Nephron (organoid): ENCODE results near the gene PTPRCAP.

Experiments
- H3K27ac Mint-ChIP-seq, 3 experiments: 2 replicates each; pipeline ENCODE4 v1.8.0; 2020; ENCODE audit warnings: mixed read lengths in 3 of 3, mild to moderate bottlenecking in 2 of 3, moderate library complexity in 1 of 3
- H3K27me3 Mint-ChIP-seq: 2 replicates; pipeline ENCODE4 v1.8.0; 2021; ENCODE audit warnings: low read depth, mild to moderate bottlenecking, moderate library complexity, mixed read lengths
- H3K36me3 Mint-ChIP-seq: 2 replicates; pipeline ENCODE4 v1.8.0; 2020; ENCODE audit warnings: low read depth, mixed read lengths
- H3K4me1 Mint-ChIP-seq: 2 replicates; pipeline ENCODE4 v1.8.0; 2020; ENCODE audit warnings: mixed read lengths
- H3K4me3 Mint-ChIP-seq, 3 experiments: 2 replicates each; pipeline ENCODE4 v1.8.0; 2020; ENCODE audit warnings: mild to moderate bottlenecking in 3 of 3, mixed read lengths in 3 of 3, moderate library complexity in 2 of 3
- H3K9me3 Mint-ChIP-seq: 2 replicates; pipeline ENCODE4 v1.8.0; 2020; ENCODE audit warnings: mixed read lengths
- CTCF ChIP-seq, 3 experiments: fragments of 200-600 bp; sonication (generic); IDR thresholded peaks; one replicate each; pipeline ENCODE4 v1.5.0; 2021; ENCODE audit warnings: antibody characterized with exemption in 3 of 3; ENCODE audit not compliant: unreplicated experiment in 3 of 3

The PTPRCAP gene

GRCh38 chr11:67400942-67401494 lies 36.5 kb downstream of the PTPRCAP start:
- Mint-ChIP-seq H3K36me3 (peaks cover 14% of the 10 kb centered on the region), H3K27me3 (no peaks in the 10 kb centered on the region), H3K4me3 (peak overlapping the region; percentile 84 to 94 (median 91)), H3K9me3 (no peaks in the 10 kb centered on the region), H3K27ac (peak overlapping the region; percentile 74 to 85 (median 81)), H3K4me1 (peaks cover 18% of the 10 kb centered on the region)
- TF ChIP-seq CTCF (IDR thresholded peaks at IDR 0.05; ENCODE audit: unreplicated experiment in 3 of 3) = no peak

GRCh38 chr11:67400251-67400941 lies 37.1 kb downstream of the PTPRCAP start:
- Mint-ChIP-seq H3K9me3 (no peaks in the 10 kb centered on the region), H3K27ac (peak overlapping the region; percentile 74 to 85 (median 81)), H3K27me3 (no peaks in the 10 kb centered on the region), H3K4me3 (peak overlapping the region; percentile 84 to 94 (median 91)), H3K4me1 (peaks cover 18% of the 10 kb centered on the region), H3K36me3 (peaks cover 14% of the 10 kb centered on the region)
- no peak for TF ChIP-seq CTCF (IDR thresholded peaks at IDR 0.05; ENCODE audit: unreplicated experiment in 3 of 3)

GRCh38 chr11:67398661-67399563 lies 38.6 kb downstream of the PTPRCAP start:
- Mint-ChIP-seq H3K27ac (no peak overlapping the region), H3K9me3 (no peaks in the 10 kb centered on the region), H3K27me3 (no peaks in the 10 kb centered on the region), H3K4me3 (peak overlapping the region; percentile 51 to 91 (median 66)), H3K4me1 (peaks cover 14% of the 10 kb centered on the region), H3K36me3 (peaks cover 14% of the 10 kb centered on the region)
- no peak for TF ChIP-seq CTCF (IDR thresholded peaks at IDR 0.05; ENCODE audit: unreplicated experiment in 3 of 3)

GRCh38 chr11:67397986-67398660 lies 39.4 kb downstream of the PTPRCAP start:
- H3K27ac Mint-ChIP-seq = no peak overlapping the region
- no peaks in the 10 kb centered on the region for H3K9me3 Mint-ChIP-seq
- H3K36me3 Mint-ChIP-seq = peaks cover 14% of the 10 kb centered on the region
- H3K4me1 Mint-ChIP-seq = peaks cover 17% of the 10 kb centered on the region
- H3K4me3 Mint-ChIP-seq = peak overlapping the region; percentile 40 to 55 (median 55)
- no peaks in the 10 kb centered on the region for H3K27me3 Mint-ChIP-seq
- no peak for TF ChIP-seq CTCF (IDR thresholded peaks at IDR 0.05; ENCODE audit: unreplicated experiment in 3 of 3)

- no peak for TF ChIP-seq CTCF (IDR thresholded peaks at IDR 0.05; ENCODE audit: unreplicated experiment in 3 of 3)
- Mint-ChIP-seq H3K27ac (no peak overlapping the region), H3K36me3 (peaks cover 14% of the 10 kb centered on the region), H3K4me1 (peaks cover 20% of the 10 kb centered on the region), H3K4me3 (peak overlapping the region; percentile 40 to 55 (median 55)), H3K9me3 (no peaks in the 10 kb centered on the region), H3K27me3 (no peaks in the 10 kb centered on the region)
Measured at GRCh38 chr11:67397536-67397935, 39.9 kb downstream of the PTPRCAP start.
